Stimulated activated naive CD8-positive, alpha-beta T cell treated with anti-CD3 and anti-CD28 coated beads, Interleukin-15, Interleukin-2, amounts not matched to agents 100 ng/mL and 50 ng/mL, for 24 hours (primary cell): ENCODE results near the gene TRIM63.

ENCODE experiments used
- H3K27ac Mint-ChIP-seq: one replicate; pipeline ENCODE4 v1.8.0; 2021; ENCODE audit warnings: mild to moderate bottlenecking, mixed read lengths
- H3K27me3 Mint-ChIP-seq: one replicate; pipeline ENCODE4 v1.8.0; 2021; ENCODE audit warnings: mixed read lengths
- H3K36me3 Mint-ChIP-seq: one replicate; pipeline ENCODE4 v1.8.0; 2021; ENCODE audit warnings: low read depth, mixed read lengths
- H3K4me1 Mint-ChIP-seq: one replicate; pipeline ENCODE4 v1.8.0; 2021; ENCODE audit warnings: low read depth, mixed read lengths
- H3K4me3 Mint-ChIP-seq: one replicate; pipeline ENCODE4 v1.8.0; 2021; ENCODE audit warnings: mild to moderate bottlenecking, mixed read lengths
- H3K9me3 Mint-ChIP-seq: one replicate; pipeline ENCODE4 v1.8.0; 2021; ENCODE audit warnings: mixed read lengths

Gene TRIM63

DNA sequence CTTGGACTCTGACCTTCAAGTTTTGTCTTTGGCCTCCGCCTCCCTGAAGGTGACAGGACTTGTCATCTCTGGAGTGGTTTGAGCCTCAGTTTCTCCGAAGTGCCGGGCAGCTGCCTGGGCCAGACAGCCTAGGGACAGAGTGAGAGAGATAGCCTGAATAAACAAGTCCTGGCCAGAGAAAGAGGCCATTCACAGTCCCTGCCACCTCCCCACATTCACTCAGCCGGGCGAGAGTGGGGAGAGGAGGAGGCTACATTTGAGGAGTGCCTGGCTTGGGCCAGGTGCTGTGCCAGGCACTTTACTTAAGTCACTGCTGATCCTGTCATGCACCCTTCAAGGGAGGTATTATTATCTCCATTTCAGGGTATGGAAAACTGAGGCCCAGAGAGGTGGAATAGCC is 42.4 kb downstream of the TRIM63 start:
- Mint-ChIP-seq H3K27me3 (no peaks in the 10 kb centered on the region), H3K36me3 (no peaks in the 10 kb centered on the region), H3K9me3 (no peaks in the 10 kb centered on the region), H3K27ac (no peak overlapping the region), H3K4me3 (no peak overlapping the region), H3K4me1 (no peaks in the 10 kb centered on the region)

DNA sequence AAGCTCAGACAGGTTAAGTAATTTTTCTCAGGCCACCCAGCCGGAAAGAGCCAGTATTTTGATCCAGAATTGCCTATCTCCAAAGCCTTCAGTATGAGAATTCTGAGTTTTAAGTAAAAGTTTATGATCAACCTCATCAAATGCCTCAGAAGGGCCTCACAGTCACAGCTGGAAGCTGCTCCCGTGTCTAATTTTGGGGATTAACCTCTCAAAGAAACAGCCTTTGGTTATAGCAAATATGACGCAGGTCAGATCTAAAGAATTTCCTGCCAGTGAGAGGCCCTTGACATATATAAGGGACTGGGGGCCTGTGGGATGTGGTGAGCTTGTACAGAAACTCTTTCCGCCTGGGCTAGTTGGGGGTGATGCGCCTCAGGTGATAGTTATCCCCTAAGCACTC is 43.6 kb downstream of the TRIM63 start:
- H3K4me1 Mint-ChIP-seq, result peaks cover 3% of the 10 kb centered on the region
- no peak overlapping the region for H3K27ac Mint-ChIP-seq
- H3K4me3 Mint-ChIP-seq, result no peak overlapping the region
- no peaks in the 10 kb centered on the region for H3K9me3 Mint-ChIP-seq
- H3K36me3 Mint-ChIP-seq, result no peaks in the 10 kb centered on the region
- no peaks in the 10 kb centered on the region for H3K27me3 Mint-ChIP-seq

DNA sequence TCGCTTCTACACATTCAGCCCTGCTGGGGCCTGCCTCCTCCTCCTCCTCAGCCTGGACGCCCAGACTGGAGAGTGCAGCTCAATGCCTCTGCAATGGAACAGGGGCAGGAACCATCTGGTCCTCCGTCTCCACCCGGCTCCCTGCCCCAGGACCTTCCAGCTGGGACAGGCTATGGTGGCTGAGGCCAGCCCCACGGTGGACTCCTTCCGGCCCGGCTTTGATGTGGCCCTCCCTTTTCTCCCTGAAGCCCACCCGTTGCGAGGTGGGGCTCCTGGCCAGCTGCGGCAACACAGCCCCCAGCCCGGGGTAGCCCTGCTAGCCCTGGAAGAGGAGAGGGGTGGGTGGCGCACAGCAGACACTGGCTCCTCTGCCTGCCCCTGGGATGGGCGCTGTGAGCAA is 44.4 kb downstream of the TRIM63 start:
- Mint-ChIP-seq H3K27ac (no peak overlapping the region), H3K4me1 (peaks cover 3% of the 10 kb centered on the region), H3K36me3 (no peaks in the 10 kb centered on the region), H3K9me3 (no peaks in the 10 kb centered on the region), H3K4me3 (no peak overlapping the region), H3K27me3 (no peaks in the 10 kb centered on the region)

DNA sequence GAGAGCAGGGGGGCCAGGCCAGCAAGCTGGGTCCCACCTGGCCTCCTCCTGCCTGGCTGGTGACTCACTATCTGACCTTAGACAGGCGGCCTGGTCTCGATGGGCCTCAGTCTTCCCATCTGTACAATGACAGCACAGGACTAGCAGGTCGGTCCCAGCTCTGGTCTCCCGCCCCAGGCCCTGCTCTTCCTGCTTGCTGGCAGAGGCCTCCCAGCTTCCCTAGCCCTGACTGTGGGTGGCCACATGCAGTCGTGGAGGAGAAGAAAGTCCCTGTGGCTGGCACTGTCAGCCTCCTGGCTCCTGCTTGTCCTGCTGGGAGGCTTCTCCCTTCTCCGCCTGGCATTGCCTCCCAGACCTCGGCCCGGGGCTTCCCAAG is 45.0 kb downstream of the TRIM63 start:
- Mint-ChIP-seq H3K27ac (no peak overlapping the region), H3K36me3 (no peaks in the 10 kb centered on the region), H3K27me3 (no peaks in the 10 kb centered on the region), H3K4me1 (peaks cover 3% of the 10 kb centered on the region), H3K4me3 (no peak overlapping the region), H3K9me3 (no peaks in the 10 kb centered on the region)

DNA sequence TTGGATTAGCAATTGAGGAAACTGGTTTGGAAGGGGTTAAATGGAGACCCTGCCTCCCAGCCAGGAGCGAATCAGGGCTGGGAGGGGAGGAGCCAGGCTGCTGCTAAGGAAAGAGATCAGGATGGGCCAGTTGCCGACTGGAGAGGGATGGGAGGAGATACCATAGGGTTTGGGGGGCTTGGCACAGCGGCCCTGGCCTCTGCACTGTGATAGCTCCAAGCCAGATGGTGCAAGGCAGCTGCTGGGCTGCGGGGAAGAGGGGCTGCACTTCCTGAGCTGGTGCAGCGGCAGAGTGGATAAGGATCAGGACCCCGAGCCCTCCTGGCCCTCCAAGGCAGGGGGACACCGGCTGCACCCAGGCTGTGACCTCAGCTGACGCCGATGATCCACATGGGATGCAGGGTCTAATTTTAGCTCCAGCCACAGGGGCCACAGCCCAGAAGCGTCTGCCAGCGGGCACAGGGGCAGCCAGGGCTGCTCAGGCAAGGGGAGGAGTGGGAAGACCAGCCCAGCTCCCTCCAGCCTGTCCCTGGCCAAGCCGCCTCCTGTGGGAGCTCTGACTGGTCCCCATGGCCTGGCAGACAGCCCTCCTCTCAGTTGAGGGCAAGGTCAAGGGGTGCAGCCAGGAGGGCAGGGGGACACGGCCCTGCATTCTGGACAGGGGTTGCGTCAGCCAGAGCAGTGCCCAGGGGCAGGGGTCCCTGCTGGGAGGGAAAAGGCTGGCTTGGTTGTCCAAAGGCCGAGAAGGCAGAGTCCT is 45.6 kb downstream of the TRIM63 start, which contains the start of gene EXTL1:
Gene EXTL1, plus strand, starts transcription at position 129 of the 757 bp plus-strand sequence. CDS start 872 bp downstream, outside the sequence.
- Mint-ChIP-seq H3K4me3 (no peak within 1 kb of the TSS), H3K36me3 (no peaks in the 10 kb centered on the region), H3K4me1 (peaks cover 5% of the 10 kb centered on the region), H3K27me3 (no peaks in the 10 kb centered on the region), H3K27ac (no peak within 1 kb of the TSS), H3K9me3 (no peaks in the 10 kb centered on the region)

DNA sequence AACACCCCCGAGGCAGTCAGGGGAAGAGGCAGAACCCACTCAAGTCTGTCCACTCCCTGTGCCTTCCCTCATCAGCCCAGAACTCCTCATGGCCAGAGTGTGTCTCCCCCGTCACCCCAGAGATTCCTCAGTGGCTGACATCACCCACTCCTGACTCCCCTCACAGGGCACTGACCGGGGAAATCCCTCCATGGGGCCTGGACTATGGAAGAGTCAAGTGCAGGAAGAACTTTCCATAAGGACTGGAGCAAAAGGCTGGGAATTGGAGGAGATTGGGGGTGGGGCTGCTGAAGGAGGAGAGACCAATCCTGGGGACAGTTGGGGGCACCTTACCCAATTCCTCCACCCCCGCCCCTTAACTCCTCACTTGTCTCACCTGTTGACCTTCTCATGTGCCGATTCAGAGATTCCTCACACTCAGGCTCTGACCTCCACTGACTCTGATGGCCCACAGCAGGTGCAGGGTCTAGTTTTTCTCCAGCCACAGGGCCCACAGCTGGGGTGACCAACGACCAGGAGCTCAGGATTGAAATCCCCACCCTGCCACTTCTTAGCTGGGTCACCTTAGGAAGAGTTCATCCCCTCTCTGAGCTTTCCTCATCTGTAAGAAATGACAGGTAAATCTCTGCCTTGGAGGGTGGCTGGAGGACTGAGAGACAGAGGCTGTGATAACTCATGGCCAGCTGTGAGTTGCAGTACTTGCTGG is 46.3 kb downstream of the TRIM63 start:
- peaks cover 11% of the 10 kb centered on the region for H3K4me1 Mint-ChIP-seq

DNA sequence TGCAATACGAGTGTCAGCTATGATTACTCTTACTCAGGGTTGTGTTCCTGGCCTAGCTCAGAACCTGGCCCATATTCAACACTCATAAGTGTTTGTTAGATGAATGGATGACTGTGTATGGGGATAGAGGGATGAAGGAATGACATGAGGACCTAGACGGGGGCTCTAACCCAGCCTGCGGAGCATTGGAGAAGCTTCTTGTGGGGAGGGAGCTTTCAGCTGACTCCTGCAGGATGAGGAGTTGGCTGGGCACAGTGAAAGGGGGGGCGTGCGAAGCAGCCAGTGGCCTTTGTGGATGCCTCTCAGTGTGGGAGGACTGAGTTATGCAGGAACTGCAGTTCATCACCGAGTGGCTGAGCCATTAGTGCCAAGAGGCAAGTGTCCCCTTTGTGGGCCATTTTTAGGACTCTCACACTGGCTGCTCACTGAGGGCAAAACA is 47.1 kb downstream of the TRIM63 start:
- Mint-ChIP-seq H3K27ac (no peak overlapping the region), H3K36me3 (no peaks in the 10 kb centered on the region), H3K27me3 (no peaks in the 10 kb centered on the region), H3K9me3 (no peaks in the 10 kb centered on the region), H3K4me3 (no peak overlapping the region), H3K4me1 (peaks cover 11% of the 10 kb centered on the region)

More for the DNA sequence above, 46.3 kb downstream of the TRIM63 start:
- H3K27ac Mint-ChIP-seq, result no peak overlapping the region
- no peaks in the 10 kb centered on the region for H3K9me3 Mint-ChIP-seq
- no peaks in the 10 kb centered on the region for H3K36me3 Mint-ChIP-seq
- no peak overlapping the region for H3K4me3 Mint-ChIP-seq
- no peaks in the 10 kb centered on the region for H3K27me3 Mint-ChIP-seq

DNA sequence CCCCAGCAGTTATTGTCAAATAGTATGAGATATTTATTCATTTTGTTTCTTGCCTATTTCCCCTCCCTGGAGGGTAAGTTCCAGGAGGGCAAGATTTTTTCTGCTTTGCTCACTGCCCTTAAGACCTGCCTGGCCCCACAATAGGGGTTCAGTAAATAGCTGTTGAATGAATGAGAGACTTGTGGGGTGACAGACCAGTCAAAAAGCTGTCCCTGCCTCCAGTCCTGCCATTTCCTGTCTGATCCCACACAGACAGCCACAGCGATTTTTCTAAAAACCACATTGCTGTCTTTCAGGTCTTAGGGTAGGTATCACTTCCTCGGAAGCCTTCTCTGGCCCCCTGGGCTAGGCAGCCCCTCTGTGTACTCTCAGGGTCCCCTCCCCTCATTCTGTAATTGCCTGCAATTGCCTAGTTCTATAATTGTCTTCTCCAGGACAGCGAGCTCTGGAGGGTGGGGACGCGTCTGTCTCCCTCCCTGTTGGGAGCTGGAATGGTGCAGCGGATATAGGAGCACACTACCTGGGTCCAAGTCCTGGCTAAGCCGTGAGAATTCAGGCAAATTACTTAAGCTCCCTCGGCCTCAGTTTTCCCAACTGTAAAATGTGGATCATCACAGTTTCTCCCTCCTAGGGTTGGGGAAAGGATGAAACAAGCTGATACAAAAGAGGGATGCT is 47.7 kb downstream of the TRIM63 start:
- Mint-ChIP-seq H3K27me3 (no peaks in the 10 kb centered on the region), H3K36me3 (no peaks in the 10 kb centered on the region)

DNA sequence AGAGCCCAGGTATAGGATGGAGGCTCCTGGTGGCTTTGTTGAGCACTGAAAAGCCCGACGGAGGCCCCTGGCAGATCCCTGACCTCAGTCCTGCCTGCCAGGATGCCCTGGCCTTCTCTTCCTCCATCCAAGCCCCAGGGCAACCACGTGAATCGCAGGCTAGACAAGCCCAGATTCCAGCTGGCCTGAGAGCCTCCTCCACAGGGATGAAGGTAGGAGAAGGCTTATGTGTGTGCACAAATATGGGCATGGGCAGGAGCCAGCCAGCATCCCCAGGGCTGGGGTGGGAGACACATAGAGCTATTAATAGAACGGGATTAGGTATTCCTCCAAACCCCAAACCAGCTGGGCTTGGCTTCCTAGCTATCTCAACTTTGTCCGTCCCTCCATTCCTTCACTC is 49.8 kb downstream of the TRIM63 start:
- no peak overlapping the region for H3K4me3 Mint-ChIP-seq
- no peaks in the 10 kb centered on the region for H3K27me3 Mint-ChIP-seq
- no peak overlapping the region for H3K27ac Mint-ChIP-seq
- no peaks in the 10 kb centered on the region for H3K9me3 Mint-ChIP-seq
- peaks cover 11% of the 10 kb centered on the region for H3K4me1 Mint-ChIP-seq
- H3K36me3 Mint-ChIP-seq, result no peaks in the 10 kb centered on the region

More for the DNA sequence above, 47.7 kb downstream of the TRIM63 start:
- H3K9me3 Mint-ChIP-seq, result no peaks in the 10 kb centered on the region
- H3K4me1 Mint-ChIP-seq, result peaks cover 11% of the 10 kb centered on the region
- no peak overlapping the region for H3K4me3 Mint-ChIP-seq
- no peak overlapping the region for H3K27ac Mint-ChIP-seq

DNA sequence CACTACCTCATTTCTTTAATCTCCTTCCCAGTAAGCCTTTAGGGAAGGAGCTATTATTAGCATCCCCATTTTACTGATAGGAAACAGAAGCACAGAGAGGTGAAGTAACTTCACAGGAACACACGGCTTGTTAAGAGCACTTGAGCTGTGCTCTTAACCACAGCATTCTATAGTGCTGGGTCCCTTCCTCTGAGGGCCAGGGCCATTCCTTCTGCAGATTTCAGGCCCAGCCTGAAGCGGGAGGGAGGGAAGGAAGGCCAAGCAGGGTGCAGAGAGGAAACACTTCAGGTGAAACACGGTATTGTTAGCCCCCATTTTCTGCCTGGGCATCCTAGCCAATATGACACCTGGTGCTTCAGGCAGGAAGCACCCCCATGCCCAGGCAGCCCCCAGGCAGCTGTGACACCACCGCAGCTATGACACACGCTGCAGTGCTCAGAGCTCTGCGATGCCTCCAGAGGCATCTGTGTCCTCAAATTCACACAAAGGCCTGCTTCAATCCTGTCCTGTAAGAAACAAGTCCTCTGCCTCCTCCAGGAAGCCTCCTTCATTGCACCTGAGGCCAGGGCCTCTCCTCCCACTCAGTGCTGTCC is 50.4 kb downstream of the TRIM63 start:
- Mint-ChIP-seq H3K27me3 (no peaks in the 10 kb centered on the region), H3K36me3 (no peaks in the 10 kb centered on the region), H3K27ac (no peak overlapping the region), H3K9me3 (no peaks in the 10 kb centered on the region), H3K4me1 (peaks cover 11% of the 10 kb centered on the region), H3K4me3 (no peak overlapping the region)

DNA sequence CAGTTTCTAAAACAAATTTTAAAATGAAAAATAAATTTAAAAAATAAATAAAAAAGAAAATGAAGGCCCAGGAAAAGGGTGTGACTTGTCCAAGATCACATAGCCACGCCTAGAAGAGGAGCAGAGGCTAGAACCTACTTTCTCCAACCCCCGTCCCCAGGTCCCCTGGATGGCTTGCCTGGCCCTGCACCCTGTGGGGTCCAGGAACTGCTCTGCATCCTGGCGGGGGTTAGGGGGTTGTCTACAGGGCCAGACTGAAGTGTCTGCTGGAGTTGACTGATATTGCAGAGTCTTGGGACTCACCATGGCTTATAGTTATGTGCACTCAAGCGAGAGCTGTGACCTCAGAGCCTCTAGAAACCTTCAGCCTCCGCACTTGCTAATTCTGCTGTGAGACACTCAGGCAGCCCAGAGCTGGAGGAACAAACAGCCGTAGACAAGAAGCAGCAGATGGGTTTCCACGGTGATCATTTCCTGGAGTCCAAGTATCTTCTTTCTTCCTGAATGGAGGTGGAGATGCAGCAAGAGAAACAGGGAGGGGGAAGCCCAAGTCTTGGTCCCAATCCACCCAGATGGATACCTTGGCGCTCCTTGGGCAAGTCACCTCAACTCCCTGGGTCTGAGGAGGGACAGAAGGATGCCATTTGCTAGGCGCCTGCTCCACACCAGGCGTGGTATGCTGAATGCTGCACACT is 51.0 kb downstream of the TRIM63 start:
- no peaks in the 10 kb centered on the region for H3K27me3 Mint-ChIP-seq
- no peaks in the 10 kb centered on the region for H3K36me3 Mint-ChIP-seq
- H3K4me3 Mint-ChIP-seq, result no peak overlapping the region
- no peak overlapping the region for H3K27ac Mint-ChIP-seq
- no peaks in the 10 kb centered on the region for H3K9me3 Mint-ChIP-seq
- peaks cover 11% of the 10 kb centered on the region for H3K4me1 Mint-ChIP-seq

DNA sequence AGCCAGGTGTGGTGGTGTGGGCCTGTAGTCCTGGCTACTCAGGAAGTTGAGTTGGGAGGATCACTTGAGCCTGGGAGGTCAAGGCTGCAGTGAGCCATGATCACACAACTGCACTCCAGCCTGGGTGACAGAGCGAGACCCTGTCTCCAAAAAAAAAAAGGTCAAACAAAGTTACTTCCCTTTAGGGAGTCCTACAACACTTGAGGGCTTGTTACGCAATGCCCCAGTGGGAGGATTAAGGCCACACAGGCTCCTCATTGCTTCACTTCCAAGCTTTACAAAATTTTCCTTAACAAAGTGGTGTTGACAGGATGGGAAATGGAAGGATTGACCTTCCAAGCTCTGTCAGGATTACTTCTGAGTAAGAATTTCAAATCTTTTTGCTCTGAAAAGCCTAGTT is 52.1 kb downstream of the TRIM63 start:
- Mint-ChIP-seq H3K4me1 (peaks cover 11% of the 10 kb centered on the region), H3K9me3 (no peaks in the 10 kb centered on the region), H3K36me3 (no peaks in the 10 kb centered on the region), H3K4me3 (no peak overlapping the region), H3K27me3 (no peaks in the 10 kb centered on the region), H3K27ac (no peak overlapping the region)

DNA sequence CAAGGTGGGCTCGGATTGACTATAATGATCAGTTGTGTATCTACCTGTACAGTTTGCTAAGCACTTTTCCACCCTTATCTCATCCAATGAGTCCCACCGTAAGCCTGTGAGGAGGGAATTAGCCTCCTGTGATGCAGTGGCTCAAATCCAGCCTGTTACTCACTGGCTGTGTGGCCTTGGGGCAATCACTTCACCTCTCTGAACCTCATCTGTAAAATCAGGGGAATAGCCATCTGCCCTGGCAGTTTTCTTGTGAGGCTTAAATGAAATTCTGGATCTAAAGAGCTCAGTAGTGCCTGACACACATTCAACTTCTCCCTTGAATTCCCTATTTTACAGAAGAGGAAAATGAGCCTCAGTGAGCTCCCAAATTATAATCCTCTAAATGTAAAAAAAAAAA is 53.3 kb downstream of the TRIM63 start:
- Mint-ChIP-seq H3K27me3 (no peaks in the 10 kb centered on the region), H3K27ac (no peak overlapping the region), H3K4me3 (no peak overlapping the region), H3K9me3 (no peaks in the 10 kb centered on the region), H3K4me1 (peaks cover 8% of the 10 kb centered on the region), H3K36me3 (no peaks in the 10 kb centered on the region)

DNA sequence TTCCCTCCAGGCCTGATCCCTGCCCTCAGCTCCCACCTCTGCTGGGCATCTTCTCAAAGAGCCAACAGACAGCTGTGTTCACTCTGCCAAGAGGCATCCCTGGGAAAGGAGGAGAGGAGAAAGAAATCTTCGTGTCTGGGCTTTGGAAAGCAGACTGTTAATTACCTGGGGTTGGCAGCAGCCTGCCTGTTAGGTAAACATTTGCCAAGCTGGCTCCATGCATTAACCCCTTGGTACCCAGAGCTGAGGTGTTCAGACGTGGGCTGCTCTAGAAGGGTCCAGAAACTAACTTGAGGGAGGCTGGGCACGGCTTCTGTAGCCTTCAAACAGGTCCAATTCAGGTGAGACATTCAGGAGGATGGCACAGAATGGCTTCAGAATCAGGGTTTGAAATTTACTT is 54.6 kb downstream of the TRIM63 start:
- Mint-ChIP-seq H3K27ac (no peak overlapping the region), H3K4me3 (no peak overlapping the region), H3K27me3 (no peaks in the 10 kb centered on the region), H3K36me3 (no peaks in the 10 kb centered on the region), H3K4me1 (peaks cover 8% of the 10 kb centered on the region), H3K9me3 (no peaks in the 10 kb centered on the region)
